ENCODE results near the gene C1orf21.
A peak's percentile ranks its signal among the peaks of the same experiment; 100 is the strongest.

The C1orf21 gene

GRCh38 chr1:184416946-184417345 is 30.1 kb downstream of the C1orf21 start:
- DNase-seq (ENCODE audit: low spot score) = no peak

- DNase-seq (ENCODE audit: low spot score) = no peak
Measured at GRCh38 chr1:184417916-184418315, 31.1 kb downstream of the C1orf21 start.

GRCh38 chr1:184418652-184419349 is 32.0 kb downstream of the C1orf21 start:
- no peak for DNase-seq (ENCODE audit: low spot score)

- no peak for DNase-seq (ENCODE audit: low spot score)
Measured at GRCh38 chr1:184419350-184420161, 32.7 kb downstream of the C1orf21 start.

- DNase-seq (ENCODE audit: low spot score) = no peak
Measured at GRCh38 chr1:184422490-184423233, 35.8 kb downstream of the C1orf21 start.

GRCh38 chr1:184423649-184424048 is 36.8 kb downstream of the C1orf21 start:
- DNase-seq (ENCODE audit: low spot score) = no peak

- no peak for DNase-seq (ENCODE audit: low spot score)
Measured at GRCh38 chr1:184424157-184424556, 37.3 kb downstream of the C1orf21 start.

GRCh38 chr1:184424945-184425344 is 38.1 kb downstream of the C1orf21 start:
- no peak for DNase-seq (ENCODE audit: low spot score)

- no peak for DNase-seq (ENCODE audit: low spot score)
Measured at GRCh38 chr1:184425449-184426277, 38.8 kb downstream of the C1orf21 start.

- DNase-seq (ENCODE audit: low spot score) = no peak
Measured at GRCh38 chr1:184426278-184426674, 39.4 kb downstream of the C1orf21 start.

- no peak for DNase-seq (ENCODE audit: low spot score)
Measured at GRCh38 chr1:184427722-184428121, 40.9 kb downstream of the C1orf21 start.

GRCh38 chr1:184428604-184429003 is 41.8 kb downstream of the C1orf21 start:
- no peak for DNase-seq (ENCODE audit: low spot score)

- DNase-seq (ENCODE audit: low spot score) = peak; percentile 47
Measured at GRCh38 chr1:184429335-184429734, 42.5 kb downstream of the C1orf21 start.

GRCh38 chr1:184433956-184434502 is 47.2 kb downstream of the C1orf21 start:
- DNase-seq (ENCODE audit: low spot score) = no peak

GRCh38 chr1:184437291-184437690 is 50.5 kb downstream of the C1orf21 start:
- DNase-seq (ENCODE audit: low spot score) = no peak

GRCh38 chr1:184438363-184438762 is 51.5 kb downstream of the C1orf21 start:
- DNase-seq (ENCODE audit: low spot score) = no peak

- no peak for DNase-seq (ENCODE audit: low spot score)
Measured at GRCh38 chr1:184442260-184442659, 55.4 kb downstream of the C1orf21 start.

- DNase-seq (ENCODE audit: low spot score) = no peak
Measured at GRCh38 chr1:184443201-184443600, 56.4 kb downstream of the C1orf21 start.

- no peak for DNase-seq (ENCODE audit: low spot score)
Measured at GRCh38 chr1:184443624-184444023, 56.8 kb downstream of the C1orf21 start.

- no peak for DNase-seq (ENCODE audit: low spot score)
Measured at GRCh38 chr1:184445997-184446396, 59.2 kb downstream of the C1orf21 start.

- no peak for DNase-seq (ENCODE audit: low spot score)
Measured at GRCh38 chr1:184447651-184448185, 60.9 kb downstream of the C1orf21 start.

All from Ammon's horn (tissue), 1 donor.